Stimulated activated naive B cell treated with anti-CD40 and anti-IgM and Interleukin-4, amounts not matched to agents 10 μg/mL and 1 μg/mL and 100 μg/mL, for 72 hours (primary cell): ENCODE measurements around the gene PSMB8.
"Not testable (repeated sequence)": the region's sequence is repeated elsewhere in the genome, so short reads cannot be mapped to it uniquely, and the experiment has no call there.

Experiments used
- ATAC-seq, 2 donors: fragments of 150-1000 bp; cut with Tn5 transposase; replicated peaks; 2 replicates each; pipeline ENCODE4 v1.10.0; 2021; ENCODE audit warnings: moderate library complexity in 1 of 2
- DNase-seq: peaks from one replicate; pipeline ENCODE4 v3.0.0; 2021
- H3K27ac Mint-ChIP-seq: one replicate; pipeline ENCODE4 v1.8.0; 2022; ENCODE audit warnings: mild to moderate bottlenecking, mixed read lengths
- H3K27me3 Mint-ChIP-seq, 2 donors: one replicate each; pipeline ENCODE4 v1.8.0; 2022; ENCODE audit warnings: mixed read lengths in 2 of 2
- H3K36me3 Mint-ChIP-seq, 2 donors: one replicate each; pipeline ENCODE4 v1.8.0; 2022; ENCODE audit warnings: mixed read lengths in 2 of 2, mild to moderate bottlenecking in 1 of 2
- H3K4me1 Mint-ChIP-seq, 2 donors: one replicate each; pipeline ENCODE4 v1.8.0; 2022; ENCODE audit warnings: mixed read lengths in 2 of 2, mild to moderate bottlenecking in 1 of 2
- H3K4me3 Mint-ChIP-seq, 2 donors: one replicate each; pipeline ENCODE4 v1.8.0; 2022; ENCODE audit warnings: mild to moderate bottlenecking in 2 of 2, mixed read lengths in 2 of 2, moderate library complexity in 1 of 2
- H3K9me3 Mint-ChIP-seq, 2 donors: one replicate each; pipeline ENCODE4 v1.8.0; 2022; ENCODE audit warnings: mixed read lengths in 2 of 2, mild to moderate bottlenecking in 1 of 2

Gene PSMB8

DNA sequence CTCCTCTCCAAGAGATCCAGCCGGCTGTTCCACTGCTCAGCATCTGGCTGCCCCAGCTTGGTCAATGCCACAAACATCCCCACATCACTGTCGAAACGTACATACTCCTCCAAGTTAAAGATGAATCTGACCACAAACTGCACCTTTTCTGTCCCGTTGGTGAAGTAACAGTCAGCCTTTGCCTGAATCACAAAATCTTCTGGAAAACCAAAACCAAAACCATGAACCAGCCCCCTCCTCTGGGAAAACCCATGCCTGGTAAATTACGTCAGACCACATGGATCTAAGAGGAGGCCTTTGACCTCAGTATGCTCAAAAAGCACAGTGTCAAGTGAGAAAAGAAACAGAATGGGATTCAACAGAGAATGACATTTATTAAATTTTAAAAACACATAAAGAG, 28.7 kb downstream of the PSMB8 start:
- ATAC-seq (no peak), DNase-seq (no peak)
- Mint-ChIP-seq H3K27ac (peak overlapping the region; percentile 92), H3K27me3 (no peaks in the 10 kb centered on the region), H3K4me1 (peaks cover 68 to 92% of the 10 kb centered on the region in 2 donors), H3K36me3 (peaks cover 23 to 43% of the 10 kb centered on the region in 2 donors), H3K9me3 (peaks cover 0 to 4% of the 10 kb centered on the region in 2 donors), H3K4me3 (peak overlapping the region; percentile 82 to 90)

GRCh38 chr6:32814145-32814544, 29.7 kb downstream of the PSMB8 start:
- peak overlapping the region; percentile 92 for H3K27ac Mint-ChIP-seq
- H3K9me3 Mint-ChIP-seq: peaks cover 0 to 3% of the 10 kb centered on the region in 2 donors
- peak overlapping the region; percentile 82 to 90 for H3K4me3 Mint-ChIP-seq
- peaks cover 58 to 84% of the 10 kb centered on the region in 2 donors for H3K4me1 Mint-ChIP-seq
- no peak for DNase-seq
- peak; percentile 26 to 38 for ATAC-seq
- H3K36me3 Mint-ChIP-seq: peaks cover 20 to 38% of the 10 kb centered on the region in 2 donors
- no peaks in the 10 kb centered on the region for H3K27me3 Mint-ChIP-seq

DNA sequence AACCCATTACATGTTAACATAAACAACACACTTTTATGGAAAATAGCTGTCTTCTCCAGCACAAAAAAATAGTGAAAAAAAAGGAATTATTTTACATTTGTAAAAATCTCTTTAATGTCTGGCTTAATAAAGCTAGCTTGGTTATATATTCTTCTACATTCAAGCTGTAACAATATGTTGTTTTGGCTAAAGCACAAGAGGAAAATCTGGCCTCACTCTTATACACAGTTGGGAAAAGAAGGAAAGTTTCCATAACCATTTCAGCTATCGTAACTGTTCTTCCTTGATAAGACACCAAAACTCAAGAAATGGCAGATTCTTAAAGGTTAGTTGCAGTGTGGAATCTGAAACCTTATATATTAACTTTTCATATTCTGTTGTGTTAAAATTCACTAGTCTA, 34.7 kb downstream of the PSMB8 start:
- Mint-ChIP-seq H3K27ac (no peak overlapping the region), H3K27me3 (no peaks in the 10 kb centered on the region), H3K36me3 (peaks cover 17 to 38% of the 10 kb centered on the region in 2 donors), H3K9me3 (peaks cover 0 to 3% of the 10 kb centered on the region in 2 donors), H3K4me1 (peaks cover 34 to 51% of the 10 kb centered on the region in 2 donors), H3K4me3 (no peak overlapping the region)
- DNase-seq (no peak), ATAC-seq (no peak)

DNA sequence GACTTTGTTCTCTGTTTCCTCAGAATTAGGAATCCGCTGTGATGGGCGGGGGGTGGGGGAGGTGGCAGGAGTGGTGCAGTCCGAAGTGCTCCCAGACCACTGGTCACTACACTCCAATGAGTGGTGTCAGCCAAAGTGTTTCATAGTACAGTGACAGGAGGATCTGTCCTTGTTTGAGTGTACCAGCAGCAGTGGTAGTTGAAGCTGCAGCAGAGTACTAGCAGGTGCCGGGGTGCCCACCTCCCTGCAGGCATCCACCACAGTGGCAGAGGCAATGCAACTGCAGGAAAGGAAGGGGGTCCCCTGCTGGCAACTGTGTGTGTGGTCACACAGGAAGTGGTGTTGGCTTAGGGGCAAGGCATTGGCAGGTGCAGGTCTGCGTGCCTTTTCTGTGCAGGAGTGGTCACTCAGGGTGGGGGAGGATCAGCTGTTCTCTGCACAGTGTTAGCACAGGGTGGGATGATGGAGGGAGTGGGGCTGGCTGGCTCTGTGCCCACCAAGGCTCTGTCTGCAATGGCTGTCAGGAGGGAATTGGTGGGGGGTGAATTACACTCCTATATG, 36.7 kb downstream of the PSMB8 start:
- ATAC-seq: peak in 1 of 2 donors; percentile 38
- DNase-seq: no peak

DNA sequence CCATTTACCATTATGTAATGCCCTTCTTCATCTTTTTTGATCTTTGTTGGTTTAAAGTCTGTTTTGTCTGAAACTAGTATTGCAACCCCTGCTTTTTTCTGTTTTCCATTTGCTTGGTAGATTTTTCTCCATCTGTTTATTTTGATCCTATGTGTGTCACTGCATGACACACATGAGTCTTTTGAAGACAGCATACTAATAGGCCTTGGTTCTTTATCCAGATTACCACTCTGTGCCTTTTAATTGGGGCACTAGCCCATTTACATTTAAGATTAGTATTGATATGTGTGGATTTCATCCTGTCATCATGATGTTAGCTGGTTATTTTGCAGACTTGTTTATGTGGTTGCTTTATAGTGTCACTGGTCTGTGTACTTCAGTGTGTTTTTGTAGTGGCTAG, 38.4 kb downstream of the PSMB8 start:
- DNase-seq, H3K4me3 Mint-ChIP-seq, H3K27me3 Mint-ChIP-seq, H3K9me3 Mint-ChIP-seq, ATAC-seq, H3K27ac Mint-ChIP-seq: not testable (repeated sequence)
- peaks cover 14 to 35% of the 10 kb centered on the region in 2 donors for H3K4me1 Mint-ChIP-seq
- H3K36me3 Mint-ChIP-seq: peaks cover 8 to 14% of the 10 kb centered on the region in 2 donors

More for the DNA sequence above, 36.7 kb downstream of the PSMB8 start:
- H3K36me3 Mint-ChIP-seq: peaks cover 8 to 22% of the 10 kb centered on the region in 2 donors
- no peaks in the 10 kb centered on the region for H3K27me3 Mint-ChIP-seq
- peaks cover 21 to 45% of the 10 kb centered on the region in 2 donors for H3K4me1 Mint-ChIP-seq
- H3K4me3 Mint-ChIP-seq: no peak overlapping the region
- peaks cover 0 to 3% of the 10 kb centered on the region in 2 donors for H3K9me3 Mint-ChIP-seq
- peak overlapping the region; percentile 10 for H3K27ac Mint-ChIP-seq

- H3K27me3 Mint-ChIP-seq: no peaks in the 10 kb centered on the region
Measured at GRCh38 chr6:32803416-32803815, 40.4 kb downstream of the PSMB8 start.

DNA sequence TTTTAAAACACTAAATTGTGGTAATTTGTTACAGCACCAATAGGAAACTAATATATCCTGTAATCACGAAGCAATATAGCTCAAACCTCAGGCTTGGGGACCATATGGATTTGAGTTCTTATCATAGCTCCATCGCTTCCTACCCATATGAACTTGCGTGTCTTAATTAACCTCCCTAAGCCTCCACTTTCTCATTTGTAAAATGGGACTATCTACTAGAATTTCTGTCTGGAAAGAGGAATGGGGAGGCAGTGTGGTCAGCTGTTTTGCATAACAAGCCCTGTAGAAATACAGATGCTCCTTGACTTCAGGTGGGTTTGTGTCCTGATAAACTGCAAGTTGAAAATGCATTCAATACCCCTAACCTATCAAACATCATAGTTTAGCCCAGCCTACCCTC, 44.1 kb downstream of the PSMB8 start:
- ATAC-seq (no peak), DNase-seq (no peak)
- Mint-ChIP-seq H3K9me3 (peaks cover 9 to 15% of the 10 kb centered on the region in 2 donors), H3K36me3 (peaks cover 7 to 16% of the 10 kb centered on the region in 2 donors), H3K27ac (no peak overlapping the region), H3K4me1 (peaks cover 33 to 42% of the 10 kb centered on the region in 2 donors), H3K27me3 (no peaks in the 10 kb centered on the region), H3K4me3 (no peak overlapping the region)

More at GRCh38 chr6:32803416-32803815, 40.4 kb downstream of the PSMB8 start:
- Mint-ChIP-seq H3K4me1 (peaks cover 13 to 26% of the 10 kb centered on the region in 2 donors), H3K4me3 (no peak overlapping the region), H3K9me3 (peaks cover 9 to 11% of the 10 kb centered on the region in 2 donors), H3K27ac (no peak overlapping the region), H3K36me3 (peaks cover 13 to 18% of the 10 kb centered on the region in 2 donors)
- DNase-seq: no peak
- no peak for ATAC-seq

- no peak for ATAC-seq
- H3K4me1 Mint-ChIP-seq: peaks cover 39 to 46% of the 10 kb centered on the region in 2 donors
- no peaks in the 10 kb centered on the region for H3K27me3 Mint-ChIP-seq
- no peak overlapping the region for H3K4me3 Mint-ChIP-seq
- H3K9me3 Mint-ChIP-seq: peaks cover 9 to 15% of the 10 kb centered on the region in 2 donors
- peaks cover 7 to 16% of the 10 kb centered on the region in 2 donors for H3K36me3 Mint-ChIP-seq
- no peak for DNase-seq
- no peak overlapping the region for H3K27ac Mint-ChIP-seq
Measured at GRCh38 chr6:32799168-32799567, 44.7 kb downstream of the PSMB8 start.

GRCh38 chr6:32796848-32797776, 46.7 kb downstream of the PSMB8 start:
- H3K9me3 Mint-ChIP-seq: peaks cover 9 to 15% of the 10 kb centered on the region in 2 donors
- peaks cover 7 to 16% of the 10 kb centered on the region in 2 donors for H3K36me3 Mint-ChIP-seq
- DNase-seq (peak; percentile 68), ATAC-seq (peak; percentile 67 to 74)
- H3K27me3 Mint-ChIP-seq: no peaks in the 10 kb centered on the region
- H3K27ac Mint-ChIP-seq: peak overlapping the region; percentile 92
- peaks cover 41% of the 10 kb centered on the region in 2 donors for H3K4me1 Mint-ChIP-seq
- H3K4me3 Mint-ChIP-seq: peak overlapping the region; percentile 78 to 84

- Mint-ChIP-seq H3K27ac (peak overlapping the region; percentile 84), H3K36me3 (peaks cover 5 to 16% of the 10 kb centered on the region in 2 donors), H3K27me3 (no peaks in the 10 kb centered on the region), H3K4me3 (peak overlapping the region in 1 of 2 donors; percentile 6), H3K4me1 (peaks cover 41% of the 10 kb centered on the region in 2 donors), H3K9me3 (peaks cover 9 to 13% of the 10 kb centered on the region in 2 donors)
- DNase-seq: no peak
- peak; percentile 73 for ATAC-seq
Measured at GRCh38 chr6:32794510-32794909, 49.3 kb downstream of the PSMB8 start.

GRCh38 chr6:32792901-32793435, 50.9 kb downstream of the PSMB8 start:
- Mint-ChIP-seq H3K27me3 (no peaks in the 10 kb centered on the region), H3K36me3 (peaks cover 0 to 4% of the 10 kb centered on the region in 2 donors), H3K27ac (no peak overlapping the region), H3K9me3 (no peaks in the 10 kb centered on the region), H3K4me1 (peaks cover 36 to 41% of the 10 kb centered on the region in 2 donors), H3K4me3 (no peak overlapping the region)
- DNase-seq (no peak), ATAC-seq (no peak)
